Coronary artery (tissue), 2 donors: ENCODE results near the gene HRC.
"Not testable (repeated sequence)": the region's sequence is repeated elsewhere in the genome, so short reads cannot be mapped to it uniquely, and the experiment has no call there.

Source experiments
- DNase-seq: peaks from one replicate; pipeline ENCODE4 v3.0.0-alpha.2; 2017; ENCODE audit warnings: low spot score
- H3K27ac ChIP-seq, 2 donors: fragments of 200-600 bp; sonication (generic); one replicate each; pipeline ENCODE4 v1.5.1; 2016 to 2019
- H3K4me3 ChIP-seq: fragments of 200-600 bp; sonication (generic); 2 replicates; pipeline ENCODE4 v1.5.1; 2016; ENCODE audit warnings: mild to moderate bottlenecking, moderate library complexity
- CTCF ChIP-seq: fragments of 200-600 bp; sonication (generic); IDR thresholded peaks from one replicate; pipeline ENCODE4 v1.5.1; 2019; ENCODE audit warnings: antibody characterized with exemption

HRC gene

GRCh38 chr19:49190781-49191180 lies 35.6 kb upstream of the HRC start:
- no peak for DNase-seq
- Histone ChIP-seq H3K27ac (no peak overlapping the region), H3K4me3 (no peak overlapping the region)
- no peak for TF ChIP-seq CTCF

GRCh38 chr19:49189259-49189658 lies 34.1 kb upstream of the HRC start:
- no peak for DNase-seq
- H3K4me3 ChIP-seq: no peak overlapping the region
- H3K27ac ChIP-seq: no peak overlapping the region
- TF ChIP-seq CTCF: no peak

- H3K27ac ChIP-seq: no peak overlapping the region
- no peak for DNase-seq
- TF ChIP-seq CTCF: no peak
- H3K4me3 ChIP-seq: no peak overlapping the region
These were observed 33.5 kb upstream of the HRC start for GRCh38 chr19:49188626-49189200.

- no peak overlapping the region for H3K4me3 ChIP-seq
- H3K27ac ChIP-seq: no peak overlapping the region
- DNase-seq: no peak
- TF ChIP-seq CTCF: no peak
These were observed 30.9 kb upstream of the HRC start for GRCh38 chr19:49186108-49186507.

- TF ChIP-seq CTCF: no peak
- H3K27ac ChIP-seq: no peak overlapping the region
- H3K4me3 ChIP-seq: no peak overlapping the region
- DNase-seq: no peak
These were observed 27.7 kb upstream of the HRC start for GRCh38 chr19:49182848-49183375.

- H3K4me3 ChIP-seq, H3K27ac ChIP-seq, DNase-seq: not testable (repeated sequence)
These were observed 27.0 kb upstream of the HRC start for GRCh38 chr19:49182010-49182847.

GRCh38 chr19:49180659-49181058 lies 25.5 kb upstream of the HRC start:
- Histone ChIP-seq H3K27ac (no peak overlapping the region), H3K4me3 (no peak overlapping the region)
- TF ChIP-seq CTCF: no peak
- DNase-seq: no peak
